GM12891 (cell line): ENCODE measurements around the gene PPP4R2.

Experiments used
- DNase-seq: peaks from one replicate; pipeline ENCODE4 v3.0.0; 2011; ENCODE audit warnings: low spot score; ENCODE audit not compliant: insufficient read length
- FAIRE-seq: peaks from 2 replicates; lab custom pipeline; 2011; peaks lifted over from hg19 to GRCh38; lab: Jason Lieb, UNC
- PAX5 ChIP-seq: IDR thresholded peaks from 2 replicates; pipeline ENCODE4 v1.6.1; 2011; ENCODE audit warnings: low read length, moderate library complexity, mild to moderate bottlenecking; ENCODE audit not compliant: insufficient read depth, severe bottlenecking
- POLR2A ChIP-seq: IDR thresholded peaks from 2 replicates; pipeline ENCODE4 v1.6.1; 2011; ENCODE audit warnings: low read depth, low read length, control low read depth
- POLR2AphosphoS5 ChIP-seq: IDR thresholded peaks from 2 replicates; pipeline ENCODE4 v1.6.1; 2011; ENCODE audit warnings: low read depth, low read length, control low read depth
- POU2F2 ChIP-seq: IDR thresholded peaks from 2 replicates; pipeline ENCODE4 v1.6.1; 2011; ENCODE audit warnings: low read depth, mild to moderate bottlenecking, control low read depth, low read length, moderate library complexity
- SPI1 ChIP-seq: IDR thresholded peaks from 2 replicates; pipeline ENCODE4 v1.6.1; 2011; ENCODE audit warnings: low read depth, low read length, control low read depth
- TAF1 ChIP-seq: IDR thresholded peaks from 2 replicates; pipeline ENCODE4 v1.6.1; 2011; ENCODE audit warnings: low read depth, low read length, control low read depth

PPP4R2 gene

DNA sequence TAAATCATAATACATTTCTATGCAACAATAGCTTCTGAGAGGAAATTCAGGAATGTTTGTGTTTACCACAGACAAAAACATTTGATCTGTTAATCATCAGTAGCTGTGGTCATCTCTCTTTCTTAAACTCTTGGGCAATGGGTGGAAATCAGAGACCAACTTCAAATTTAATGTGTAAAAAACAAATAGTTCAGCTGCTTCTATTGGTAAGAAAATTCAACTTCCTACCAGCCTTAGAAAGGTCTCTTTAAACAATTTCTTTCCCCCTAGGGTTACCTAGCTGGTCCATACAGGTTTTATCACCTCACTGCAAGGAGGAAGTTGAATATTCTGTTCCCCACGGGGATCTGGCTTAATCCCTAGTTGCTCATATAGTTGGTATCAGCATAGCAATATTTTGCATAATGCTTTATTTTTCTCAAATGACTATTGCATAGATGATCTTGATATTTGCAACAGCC lies 20.3 kb upstream of the PPP4R2 start:
- FAIRE-seq, result peak; percentile 67
- TF ChIP-seq POLR2A (no peak), SPI1 (no peak)
- no peak for DNase-seq

DNA sequence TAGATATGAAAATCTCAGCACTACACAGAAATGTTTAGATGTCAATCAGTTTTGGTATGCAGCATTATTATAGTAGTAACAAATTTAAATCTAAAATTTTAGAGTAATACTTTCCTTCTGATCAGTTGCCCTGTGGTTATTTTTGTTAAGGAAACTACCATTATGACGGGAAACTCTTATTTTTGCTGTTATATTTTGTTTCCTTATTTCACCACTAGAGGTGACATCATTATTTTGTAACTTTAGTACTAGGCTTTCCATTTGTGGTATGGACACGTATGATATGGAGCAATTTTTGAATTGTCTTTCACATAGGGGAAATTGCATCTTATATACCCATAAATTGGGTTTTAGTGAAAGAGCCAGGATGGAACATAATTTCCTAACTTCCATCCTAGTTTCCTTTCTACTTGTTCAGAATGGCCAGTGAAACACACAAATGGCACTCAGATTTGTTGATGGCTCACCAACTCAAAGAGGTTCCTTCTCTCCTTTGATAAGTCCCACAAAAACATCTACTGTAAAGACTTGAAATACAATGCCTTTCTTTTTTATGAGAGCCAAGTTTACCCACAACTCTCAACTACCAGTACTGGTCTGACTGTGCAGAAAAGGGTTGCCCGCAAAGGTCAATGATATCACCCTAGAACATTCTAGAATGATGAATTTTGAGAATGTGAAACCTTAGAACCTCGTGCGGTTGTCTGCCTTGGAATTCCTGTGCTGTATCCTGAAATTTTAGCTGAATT lies 19.4 kb upstream of the PPP4R2 start:
- DNase-seq, result no peak
- TF ChIP-seq POLR2A (no peak), SPI1 (no peak), PAX5 (no peak), POLR2AphosphoS5 (no peak), TAF1 (no peak), POU2F2 (no peak)
- FAIRE-seq, result no peak

- no peak for TF ChIP-seq TAF1
- no peak for TF ChIP-seq PAX5
- no peak for TF ChIP-seq POLR2AphosphoS5
- no peak for TF ChIP-seq SPI1
- TF ChIP-seq POU2F2, result no peak
- no peak for FAIRE-seq
Measured at GRCh38 chr3:72982609-72983366, 13.8 kb upstream of the PPP4R2 start.

DNA sequence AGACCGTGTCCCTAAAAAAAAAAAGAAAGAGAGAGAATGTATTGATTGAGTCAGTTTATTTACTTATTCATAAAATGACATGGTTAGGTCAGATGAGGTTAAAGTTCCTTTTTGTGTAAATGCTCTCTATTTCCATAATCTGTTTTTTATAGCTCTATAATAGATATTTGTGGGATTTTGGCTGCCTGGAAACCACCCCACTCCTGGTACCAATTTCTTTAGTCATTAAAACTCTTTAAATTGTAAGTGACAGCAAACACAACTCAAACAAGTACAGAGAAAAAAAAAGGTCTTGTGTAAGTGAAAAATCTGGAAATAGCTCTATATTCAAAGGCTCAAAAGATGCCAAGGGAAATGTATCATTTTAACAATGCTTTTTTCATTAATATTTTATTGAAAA lies 11.0 kb upstream of the PPP4R2 start:
- TF ChIP-seq TAF1, result no peak
- no peak for TF ChIP-seq PAX5
- TF ChIP-seq SPI1, result no peak
- no peak for TF ChIP-seq POLR2AphosphoS5
- TF ChIP-seq POU2F2, result no peak
- no peak for TF ChIP-seq POLR2A
- no peak for DNase-seq
- FAIRE-seq, result no peak

More at GRCh38 chr3:72982609-72983366, 13.8 kb upstream of the PPP4R2 start:
- no peak for DNase-seq

DNA sequence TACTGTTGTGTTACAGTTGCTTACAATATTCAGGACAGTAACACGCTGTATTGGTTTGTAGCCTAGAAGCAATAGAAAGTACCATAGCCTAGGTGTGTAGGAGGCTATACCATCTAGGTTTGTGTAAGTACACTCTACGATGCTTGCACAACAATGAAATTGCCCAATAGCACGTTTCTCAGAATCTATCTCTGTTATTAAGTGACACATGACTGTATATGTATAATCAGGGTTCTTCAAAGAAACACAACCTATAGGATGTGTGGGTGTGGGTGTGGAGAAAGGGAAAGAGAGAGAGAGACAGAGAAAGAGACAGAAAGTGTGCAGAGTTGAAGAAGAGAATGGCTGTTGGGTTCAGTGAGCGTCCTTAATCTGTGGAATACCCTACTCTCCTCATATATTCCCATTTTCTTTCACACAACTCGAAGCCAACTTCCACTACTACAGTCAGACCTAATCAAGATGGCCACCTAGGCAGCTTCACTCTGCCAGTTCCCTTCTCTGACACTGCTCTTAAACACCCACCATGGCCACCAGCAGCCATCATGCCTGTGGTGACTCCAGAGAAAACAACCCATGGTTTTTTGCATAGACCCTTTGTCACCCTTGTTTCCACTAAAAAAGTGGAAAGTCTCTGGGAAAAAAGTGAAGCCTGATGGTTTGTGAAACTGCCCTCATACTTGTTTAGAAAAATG lies 5.8 kb upstream of the PPP4R2 start:
- FAIRE-seq (no peak), DNase-seq (no peak)
- TF ChIP-seq POU2F2 (no peak), SPI1 (no peak), POLR2AphosphoS5 (no peak), POLR2A (no peak), TAF1 (no peak), PAX5 (no peak)

DNA sequence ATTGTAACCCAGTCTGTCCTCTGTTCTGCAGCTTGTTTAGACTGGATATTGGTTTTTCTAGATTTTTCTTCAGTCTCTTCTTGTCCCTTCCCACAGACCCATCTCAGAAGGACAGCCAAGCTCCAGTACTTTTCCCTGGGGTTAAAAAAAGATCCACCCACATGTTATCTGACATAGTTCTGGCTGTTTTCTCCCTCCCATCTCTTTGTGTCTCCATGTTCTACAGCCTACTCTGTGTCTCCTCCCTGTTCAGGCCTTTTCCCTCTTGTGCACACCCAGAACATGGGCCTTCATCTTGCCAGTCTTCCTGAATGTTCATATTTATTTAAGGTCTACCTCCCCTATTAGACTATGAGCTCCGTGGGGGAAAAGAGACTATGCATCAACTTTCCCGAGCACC lies 5.1 kb upstream of the PPP4R2 start:
- TF ChIP-seq TAF1 (no peak), POLR2A (no peak), PAX5 (no peak), POLR2AphosphoS5 (no peak), SPI1 (no peak), POU2F2 (no peak)
- no peak for DNase-seq
- no peak for FAIRE-seq

GRCh38 chr3:72993391-72993790 lies 3.2 kb upstream of the PPP4R2 start:
- DNase-seq (no peak), FAIRE-seq (no peak)
- no peak for TF ChIP-seq POU2F2
- TF ChIP-seq TAF1, result no peak
- TF ChIP-seq POLR2AphosphoS5, result no peak
- TF ChIP-seq SPI1, result no peak
- TF ChIP-seq POLR2A, result no peak
- TF ChIP-seq PAX5, result no peak

- FAIRE-seq (no peak), DNase-seq (no peak)
- no peak for TF ChIP-seq POU2F2
Measured at GRCh38 chr3:72995337-72995736, 1.3 kb upstream of the PPP4R2 start.

GRCh38 chr3:72996121-72996472 lies 514 bp upstream of the PPP4R2 start:
- no peak for TF ChIP-seq POLR2A
- no peak for TF ChIP-seq TAF1
- no peak for TF ChIP-seq POLR2AphosphoS5
- TF ChIP-seq SPI1, result no peak
- no peak for TF ChIP-seq POU2F2
- TF ChIP-seq PAX5, result no peak
- DNase-seq (no peak), FAIRE-seq (no peak)
